ENCODE results near the gene NPHP4. TPM values are rescaled to one million over a fixed set of nuclear protein-coding genes. Genes with fewer than 3 reads are reported as not detected.

NPHP4 gene
- polyA plus RNA-seq, 1 donor (not counting 4 experiments of a cell fraction or from before 2014, with no cell fraction given): 3.7 TPM

- no peaks in the 10 kb centered on the region for H3K9me3 ChIP-seq (ENCODE audit: control insufficient read depth, low read depth, low read length)
- TF ChIP-seq, protein P1, sequence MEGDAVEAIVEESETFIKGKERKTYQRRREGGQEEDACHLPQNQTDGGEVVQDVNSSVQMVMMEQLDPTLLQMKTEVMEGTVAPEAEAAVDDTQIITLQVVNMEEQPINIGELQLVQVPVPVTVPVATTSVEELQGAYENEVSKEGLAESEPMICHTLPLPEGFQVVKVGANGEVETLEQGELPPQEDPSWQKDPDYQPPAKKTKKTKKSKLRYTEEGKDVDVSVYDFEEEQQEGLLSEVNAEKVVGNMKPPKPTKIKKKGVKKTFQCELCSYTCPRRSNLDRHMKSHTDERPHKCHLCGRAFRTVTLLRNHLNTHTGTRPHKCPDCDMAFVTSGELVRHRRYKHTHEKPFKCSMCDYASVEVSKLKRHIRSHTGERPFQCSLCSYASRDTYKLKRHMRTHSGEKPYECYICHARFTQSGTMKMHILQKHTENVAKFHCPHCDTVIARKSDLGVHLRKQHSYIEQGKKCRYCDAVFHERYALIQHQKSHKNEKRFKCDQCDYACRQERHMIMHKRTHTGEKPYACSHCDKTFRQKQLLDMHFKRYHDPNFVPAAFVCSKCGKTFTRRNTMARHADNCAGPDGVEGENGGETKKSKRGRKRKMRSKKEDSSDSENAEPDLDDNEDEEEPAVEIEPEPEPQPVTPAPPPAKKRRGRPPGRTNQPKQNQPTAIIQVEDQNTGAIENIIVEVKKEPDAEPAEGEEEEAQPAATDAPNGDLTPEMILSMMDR (optimal IDR thresholded peaks at IDR 0.05 in 1 of 3, IDR thresholded peaks at IDR 0.05 in 1 of 3, conservative IDR thresholded peaks at IDR 0.05 in 1 of 3; ENCODE audit: extremely low read depth in 1 of 3, insufficient read depth in 2 of 3, low read length in 3 of 3): no peak
- TF ChIP-seq EZH2 (IDR thresholded peaks at IDR 0.05; ENCODE audit: low read length): no peak
- no peaks in the 10 kb centered on the region for H3K27me3 ChIP-seq (ENCODE audit: control insufficient read depth, extremely low read depth, insufficient read depth, low read length)
- DNase-seq (ENCODE audit: low read depth, low spot score): no peak
- no peak overlapping the region for H3K4me3 ChIP-seq (ENCODE audit: control insufficient read depth in 2 of 3, extremely low read depth in 1 of 3, insufficient read depth in 2 of 3, low read depth in 1 of 3, low read length in 3 of 3)
- no peak overlapping the region for H3K4me2 ChIP-seq (ENCODE audit: control insufficient read depth, extremely low read depth, insufficient read depth, low read depth, low read length)
- no peaks in the 10 kb centered on the region for H3K79me2 ChIP-seq (ENCODE audit: control insufficient read depth, insufficient read depth, low read length)
- H4K20me1 ChIP-seq (ENCODE audit: control insufficient read depth, extremely low read depth, insufficient read depth, low read length): no peaks in the 10 kb centered on the region
- H2AFZ ChIP-seq (ENCODE audit: control insufficient read depth, low read length): no peak overlapping the region
- peaks cover 13 to 26% of the 10 kb centered on the region in 2 experiments for H3K36me3 ChIP-seq (ENCODE audit: control insufficient read depth in 2 of 2, extremely low read depth in 1 of 2, insufficient read depth in 2 of 2, low read length in 2 of 2)
- no peak for FAIRE-seq
- no peaks in the 10 kb centered on the region for H3K4me1 ChIP-seq (ENCODE audit: control insufficient read depth, extremely low read depth, insufficient read depth, low read length)
- no peaks in the 10 kb centered on the region for H3K9me1 ChIP-seq (ENCODE audit: control insufficient read depth, extremely low read depth, insufficient read depth, low read length)
- H3K9ac ChIP-seq (ENCODE audit: control insufficient read depth, extremely low read depth, insufficient read depth, low read length): no peak overlapping the region
- dilution Hi-C loops (cut with MboI; ENCODE audit: extremely low pct_ligation_motif_present, low sequenced_read_pairs): no loop called here
- H3K27ac ChIP-seq (ENCODE audit: control insufficient read depth, insufficient read depth, low read length): no peak overlapping the region
Observed at GRCh38 chr1:5959667-5960230, 32.5 kb downstream of the NPHP4 start.

GRCh38 chr1:5959087-5959486 is 33.1 kb downstream of the NPHP4 start:
- Histone ChIP-seq H3K36me3 (ENCODE audit: control insufficient read depth in 2 of 2, extremely low read depth in 1 of 2, insufficient read depth in 2 of 2, low read length in 2 of 2) (peaks cover 9 to 26% of the 10 kb centered on the region in 2 experiments), H3K79me2 (ENCODE audit: control insufficient read depth, insufficient read depth, low read length) (no peaks in the 10 kb centered on the region), H3K9ac (ENCODE audit: control insufficient read depth, extremely low read depth, insufficient read depth, low read length) (no peak overlapping the region), H3K4me1 (ENCODE audit: control insufficient read depth, extremely low read depth, insufficient read depth, low read length) (no peaks in the 10 kb centered on the region), H3K9me3 (ENCODE audit: control insufficient read depth, low read depth, low read length) (no peaks in the 10 kb centered on the region), H3K9me1 (ENCODE audit: control insufficient read depth, extremely low read depth, insufficient read depth, low read length) (no peaks in the 10 kb centered on the region), H4K20me1 (ENCODE audit: control insufficient read depth, extremely low read depth, insufficient read depth, low read length) (no peaks in the 10 kb centered on the region), H2AFZ (ENCODE audit: control insufficient read depth, low read length) (no peak overlapping the region), H3K4me3 (ENCODE audit: control insufficient read depth in 2 of 3, extremely low read depth in 1 of 3, insufficient read depth in 2 of 3, low read depth in 1 of 3, low read length in 3 of 3) (no peak overlapping the region), H3K27ac (ENCODE audit: control insufficient read depth, insufficient read depth, low read length) (no peak overlapping the region), H3K27me3 (ENCODE audit: control insufficient read depth, extremely low read depth, insufficient read depth, low read length) (no peaks in the 10 kb centered on the region), H3K4me2 (ENCODE audit: control insufficient read depth, extremely low read depth, insufficient read depth, low read depth, low read length) (no peak overlapping the region)
- dilution Hi-C loops (cut with MboI; ENCODE audit: extremely low pct_ligation_motif_present, low sequenced_read_pairs): no loop called here
- DNase-seq (ENCODE audit: low read depth, low spot score) (no peak), FAIRE-seq (no peak)
- TF ChIP-seq, protein P1 (optimal IDR thresholded peaks at IDR 0.05 in 1 of 3, IDR thresholded peaks at IDR 0.05 in 1 of 3, conservative IDR thresholded peaks at IDR 0.05 in 1 of 3; ENCODE audit: extremely low read depth in 1 of 3, insufficient read depth in 2 of 3, low read length in 3 of 3): no peak
- no peak for TF ChIP-seq EZH2 (IDR thresholded peaks at IDR 0.05; ENCODE audit: low read length)
